Dedifferentiated amniotic fluid mesenchymal stem cell (primary cell): Measurements from ENCODE around the gene RRAS2.
"Not testable (repeated sequence)": the region's sequence is repeated elsewhere in the genome, so short reads cannot be mapped to it uniquely, and the experiment has no call there.

Experiments
- DNase-seq: peaks from one replicate; pipeline ENCODE4 v3.0.0-alpha.2; 2016; ENCODE audit errors: extremely low spot score

The RRAS2 gene

DNA sequence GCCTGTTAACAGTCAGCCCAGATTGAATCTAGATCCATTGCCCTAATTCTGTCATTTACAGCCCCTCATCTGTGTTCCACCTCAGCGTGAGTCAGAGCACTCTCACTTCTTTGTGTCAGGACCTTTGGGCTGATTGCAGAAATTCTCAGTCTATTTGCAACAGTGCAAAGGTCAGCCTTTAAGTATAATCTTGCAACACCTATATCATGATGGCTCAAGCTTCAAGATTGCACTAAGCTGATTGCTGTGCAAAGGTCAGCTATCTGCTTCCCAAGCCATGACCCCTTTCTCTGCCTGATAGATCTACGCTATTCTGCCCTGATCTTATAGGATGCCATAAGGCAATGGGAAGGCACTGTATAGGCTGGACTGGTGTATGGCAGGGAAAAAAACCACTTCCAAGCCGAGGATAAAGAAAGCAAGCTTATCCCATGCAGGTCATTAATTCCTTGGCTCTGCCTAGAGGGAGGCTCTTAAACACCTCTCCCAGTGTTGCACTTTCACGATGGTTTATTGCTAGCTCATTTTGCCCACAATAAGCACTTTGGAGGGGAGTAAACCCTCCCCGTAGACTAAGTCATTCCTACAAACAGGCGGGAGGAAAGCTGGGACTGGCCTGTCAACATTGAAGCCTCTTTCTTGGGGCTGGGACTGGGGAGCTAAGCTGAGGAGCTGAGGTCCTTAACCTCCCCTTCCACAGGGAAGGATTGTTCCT is 100.6 kb downstream of the RRAS2 start:
- no peak for DNase-seq

DNA sequence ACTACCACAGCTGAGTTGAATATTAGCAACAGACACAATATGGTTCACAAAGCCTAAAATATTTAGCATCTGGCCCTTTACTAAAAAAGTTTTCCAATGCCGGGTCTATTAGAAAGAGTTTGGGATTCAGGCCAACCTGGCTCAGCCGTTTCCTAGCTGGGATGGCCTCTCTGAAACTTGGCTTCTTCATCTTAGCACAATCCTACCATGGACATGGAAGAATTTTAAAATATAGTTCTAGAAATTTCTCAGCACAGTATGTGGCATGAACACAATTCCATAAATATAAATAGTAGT is 103.8 kb downstream of the RRAS2 start:
- DNase-seq, result no peak

DNA sequence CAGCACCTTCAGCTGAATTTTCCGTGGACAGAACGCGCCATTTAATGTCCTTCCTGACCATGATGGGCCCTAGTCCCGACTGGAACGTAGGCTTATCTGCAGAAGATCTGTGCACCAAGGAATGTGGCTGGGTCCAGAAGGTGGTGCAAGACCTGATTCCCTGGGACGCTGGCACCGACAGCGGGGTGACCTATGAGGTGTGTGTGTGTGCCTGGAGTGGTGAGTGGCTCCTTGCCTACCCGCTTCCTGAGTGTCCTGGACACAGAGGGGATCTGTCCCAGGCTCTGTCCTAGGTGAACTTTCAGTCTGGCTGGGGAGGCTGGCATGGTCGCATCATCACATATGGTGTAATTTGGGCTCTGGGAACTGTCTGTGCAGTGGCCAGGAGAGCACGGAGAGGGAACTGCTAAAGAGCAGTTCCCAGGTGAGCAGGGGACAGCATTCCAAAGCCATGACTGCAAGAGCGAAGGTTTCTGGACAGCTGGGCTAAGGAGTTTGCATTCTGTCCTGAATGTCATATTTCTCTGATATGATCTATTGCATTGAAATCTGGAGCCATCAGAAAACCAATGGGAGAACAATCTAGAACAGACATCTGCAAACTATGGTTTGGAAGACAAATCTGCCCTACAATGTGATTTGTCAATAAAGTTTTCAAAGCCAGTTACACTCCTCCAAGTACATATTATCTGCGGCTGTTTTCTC is 104.3 kb downstream of the RRAS2 start:
- DNase-seq, result no peak

DNA sequence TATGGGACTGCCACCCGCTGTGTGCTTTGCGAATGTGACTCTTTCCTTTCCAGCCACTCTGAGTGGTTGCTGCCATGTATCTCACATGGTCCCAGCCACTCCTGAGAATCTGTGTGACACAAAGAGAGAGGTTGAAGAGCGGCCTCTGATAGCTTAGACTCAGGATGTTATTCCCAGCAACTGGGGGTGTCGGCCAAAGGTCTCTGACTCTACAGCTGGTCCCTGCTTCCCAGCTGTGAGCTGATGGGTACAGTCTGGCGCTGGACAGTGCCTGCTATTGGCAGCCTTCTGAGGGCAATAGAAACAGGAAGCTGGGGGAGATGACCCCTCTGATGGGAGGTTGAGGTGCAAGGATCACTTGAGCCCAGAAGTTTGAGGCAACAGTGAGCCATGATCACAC is 105.1 kb downstream of the RRAS2 start:
- DNase-seq, result no peak

DNA sequence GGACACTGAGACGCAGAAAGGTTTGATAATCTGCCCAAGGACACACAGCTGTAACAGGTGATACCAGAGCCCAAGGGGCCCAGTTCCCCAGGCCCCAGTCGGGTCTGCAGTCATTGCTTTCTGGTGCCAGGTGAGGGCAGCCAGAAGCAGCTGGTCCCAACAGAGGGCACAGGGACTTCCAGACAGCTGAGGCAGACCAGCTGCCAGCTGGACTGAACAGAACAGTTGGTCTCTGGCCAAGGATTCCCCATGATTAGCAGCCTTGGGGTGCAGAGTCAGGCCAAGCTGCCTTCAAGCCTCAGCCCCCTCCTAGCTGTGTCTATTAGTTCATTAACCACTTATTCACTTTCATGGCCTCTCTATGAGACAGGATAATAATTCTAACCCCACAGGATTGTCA is 105.6 kb downstream of the RRAS2 start:
- no peak for DNase-seq

DNA sequence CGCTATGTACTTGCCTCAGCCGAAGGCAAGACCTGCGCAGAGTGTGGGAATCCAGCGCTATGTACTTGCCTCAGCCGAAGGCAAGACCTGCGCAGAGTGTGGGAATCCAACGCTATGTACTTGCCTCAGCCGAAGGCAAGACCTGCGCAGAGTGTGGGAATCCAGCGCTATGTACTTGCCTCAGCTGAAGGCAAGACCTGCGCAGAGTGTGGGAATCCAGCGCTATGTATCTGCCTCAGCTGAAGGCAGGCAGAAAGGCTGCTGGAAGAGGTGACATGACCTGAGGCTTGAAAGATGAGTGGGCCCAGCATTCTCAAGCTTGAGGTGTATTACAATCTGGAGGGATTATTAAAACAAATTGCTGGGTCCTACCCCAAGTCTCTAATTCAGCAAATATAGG is 106.5 kb downstream of the RRAS2 start:
- not testable (repeated sequence) for DNase-seq

DNA sequence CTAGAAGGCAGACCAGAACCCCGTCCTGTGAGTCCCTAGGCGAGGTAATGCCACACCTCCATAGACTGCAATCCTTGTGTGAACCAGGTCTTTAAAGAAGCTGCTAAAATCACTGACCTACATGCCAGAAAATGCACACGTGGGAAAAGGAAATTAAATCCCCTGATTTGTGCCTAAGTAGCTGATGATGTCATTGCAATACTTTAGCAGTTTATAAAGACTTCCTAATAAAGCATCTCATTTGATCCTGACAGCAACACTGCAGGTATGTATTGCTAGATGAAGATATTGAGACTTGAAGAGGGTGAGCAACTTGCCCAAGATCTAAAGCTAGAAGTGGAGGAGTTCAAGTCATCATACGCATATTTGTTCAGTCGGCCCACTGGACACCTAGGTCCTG is 107.2 kb downstream of the RRAS2 start:
- no peak for DNase-seq

DNA sequence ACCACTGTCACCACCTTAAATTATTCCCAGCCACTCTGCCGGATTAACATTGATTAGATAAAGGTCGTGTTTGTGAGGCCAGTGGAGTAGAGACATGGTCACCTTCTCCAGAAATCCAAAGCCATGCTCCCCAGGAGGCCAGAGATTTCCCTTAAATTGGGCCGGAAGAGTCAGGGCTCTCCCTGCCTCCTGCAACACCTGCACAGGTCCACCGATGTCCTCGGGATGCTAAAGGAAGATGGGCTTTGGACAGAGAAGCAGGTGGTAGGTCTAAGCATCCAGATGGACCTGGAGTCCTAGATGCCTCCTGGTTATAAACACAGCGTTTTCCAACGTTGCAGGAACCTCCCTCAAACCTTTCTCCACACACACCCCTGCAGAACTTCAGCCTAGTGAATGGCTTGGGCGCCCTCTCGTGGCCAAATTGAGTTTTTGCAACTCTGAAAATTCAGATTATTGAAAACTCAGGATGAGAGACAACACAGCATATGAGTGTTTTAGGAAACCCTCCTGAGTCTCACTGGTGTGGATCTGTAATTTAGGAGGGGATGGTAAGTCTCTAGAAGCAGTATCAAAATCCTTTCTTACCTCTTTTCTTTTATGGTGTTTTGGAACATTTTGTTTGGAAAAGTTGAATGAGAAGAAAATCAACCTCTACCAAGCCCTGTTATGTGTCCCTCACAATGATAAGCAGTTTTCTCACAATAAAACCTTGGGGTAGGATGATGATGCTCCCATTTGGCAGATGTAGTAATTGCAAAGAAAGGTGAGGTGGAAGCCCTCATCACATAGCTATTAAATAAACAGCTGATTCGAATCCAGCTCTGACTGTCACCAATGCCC is 109.6 kb downstream of the RRAS2 start:
- DNase-seq, result peak; percentile 56

DNA sequence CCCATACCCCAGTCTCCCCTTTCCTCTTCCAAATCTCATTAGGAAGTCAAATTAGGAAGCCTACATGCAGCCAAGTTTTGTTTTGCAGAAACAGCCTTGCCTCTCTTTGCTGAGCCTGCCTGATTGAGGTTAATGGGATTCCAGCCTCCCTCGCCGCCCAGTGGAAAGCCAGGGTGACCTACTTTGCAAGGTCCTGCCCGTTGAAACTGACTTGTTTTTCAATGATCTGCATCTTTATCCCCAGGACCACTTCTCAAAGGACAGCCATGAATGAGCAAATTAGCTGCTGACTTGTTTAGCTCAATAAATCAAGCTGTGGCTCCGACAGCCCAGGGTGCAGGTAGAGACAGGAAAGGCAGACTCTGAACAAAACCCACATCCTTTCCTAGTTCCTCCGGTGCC is 110.4 kb downstream of the RRAS2 start:
- DNase-seq, result no peak

DNA sequence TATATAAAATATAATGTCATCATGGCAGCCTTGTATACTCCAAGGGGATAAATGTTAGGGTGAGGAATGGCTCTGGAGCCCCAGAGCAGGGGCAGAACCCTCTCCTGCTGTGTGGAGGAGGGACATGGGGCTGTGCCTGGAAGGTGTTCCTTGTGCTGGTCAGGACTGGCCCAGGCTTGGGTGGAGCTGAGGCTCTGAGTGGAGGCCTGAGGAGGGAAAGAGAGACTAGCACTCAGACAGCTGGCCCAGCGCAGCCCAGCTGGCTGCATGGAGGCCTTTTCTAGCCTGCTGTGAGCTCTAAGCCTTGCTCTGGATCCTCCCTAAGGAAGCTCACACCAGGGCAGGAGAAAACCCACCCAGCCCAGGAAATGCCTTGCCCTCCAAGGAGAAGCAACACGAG is 113.5 kb downstream of the RRAS2 start:
- DNase-seq, result no peak

DNA sequence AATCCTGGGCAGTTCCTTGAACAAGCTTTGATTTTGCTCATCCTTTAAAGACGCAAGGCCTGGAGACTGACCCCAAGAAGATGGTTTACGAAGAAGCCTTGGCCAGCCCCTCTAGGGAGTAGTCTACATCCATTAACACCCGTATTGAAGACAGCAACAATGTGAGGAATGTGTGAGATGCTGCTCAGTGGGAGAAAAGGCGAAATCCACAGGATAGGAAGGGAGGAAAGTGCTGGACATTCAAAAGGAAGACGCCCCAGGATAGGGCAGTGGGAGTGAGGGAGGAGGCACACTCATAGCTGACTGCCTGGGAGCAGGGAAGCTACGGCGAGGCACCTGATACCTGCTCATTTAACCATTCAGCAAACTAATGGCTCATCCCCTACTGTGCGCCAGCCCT is 114.1 kb downstream of the RRAS2 start:
- DNase-seq, result no peak

DNA sequence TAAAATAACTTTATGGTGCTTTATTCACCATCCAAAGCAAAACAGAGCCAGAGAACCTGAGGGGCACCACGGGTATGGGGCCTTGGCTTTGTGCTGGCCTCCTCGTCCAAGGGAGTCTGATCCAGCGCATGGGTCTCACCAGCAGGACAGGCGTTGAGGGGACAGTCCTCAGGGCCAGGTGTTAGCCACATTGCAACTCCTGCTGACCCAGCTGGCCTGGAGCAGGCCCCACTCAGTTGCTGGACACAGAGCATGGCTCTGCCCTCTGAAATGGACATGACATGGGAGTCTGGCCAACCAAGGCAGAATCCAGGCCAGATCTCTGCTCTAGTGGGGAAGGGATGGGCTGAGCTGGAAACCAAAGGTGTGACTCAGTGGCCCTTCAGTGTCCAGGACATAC is 116.2 kb downstream of the RRAS2 start:
- no peak for DNase-seq

DNA sequence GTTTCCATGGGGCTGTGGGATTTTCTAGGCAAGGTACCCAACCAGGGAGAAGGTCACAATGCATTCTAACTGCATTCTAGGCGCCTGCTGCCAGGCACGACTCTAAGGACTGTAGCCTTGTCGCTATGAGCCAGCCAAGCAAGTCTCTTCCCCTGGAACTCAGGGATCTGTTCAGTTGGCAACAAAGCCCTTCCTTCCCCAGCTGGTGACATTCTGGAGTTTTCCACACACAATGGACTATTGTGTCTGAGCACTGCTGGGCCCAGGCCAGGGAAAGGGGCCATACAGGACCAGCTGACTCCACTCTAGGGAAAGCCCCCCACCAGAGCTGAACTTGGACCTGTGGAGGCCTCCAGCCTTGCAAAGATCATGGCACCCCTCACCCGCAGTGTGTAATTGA is 116.8 kb downstream of the RRAS2 start:
- no peak for DNase-seq

DNA sequence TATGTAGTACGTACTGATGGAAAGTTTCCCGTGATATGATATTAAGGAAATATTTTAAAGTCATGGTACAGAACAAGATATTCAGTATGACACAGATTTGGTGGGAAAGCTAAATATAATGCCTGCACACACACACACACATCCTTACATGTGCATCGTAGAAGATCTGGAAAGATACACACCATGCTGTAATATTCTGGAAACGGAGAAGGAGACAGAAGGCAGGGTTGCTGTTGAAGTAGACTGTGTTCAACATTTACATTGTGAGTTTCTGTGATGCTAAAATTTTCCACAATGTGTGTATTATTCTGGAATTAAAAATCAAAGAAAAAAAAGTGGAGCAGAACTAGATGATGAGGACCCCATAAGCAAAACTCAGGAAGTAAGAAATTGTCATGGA is 118.0 kb downstream of the RRAS2 start:
- DNase-seq, result no peak

DNA sequence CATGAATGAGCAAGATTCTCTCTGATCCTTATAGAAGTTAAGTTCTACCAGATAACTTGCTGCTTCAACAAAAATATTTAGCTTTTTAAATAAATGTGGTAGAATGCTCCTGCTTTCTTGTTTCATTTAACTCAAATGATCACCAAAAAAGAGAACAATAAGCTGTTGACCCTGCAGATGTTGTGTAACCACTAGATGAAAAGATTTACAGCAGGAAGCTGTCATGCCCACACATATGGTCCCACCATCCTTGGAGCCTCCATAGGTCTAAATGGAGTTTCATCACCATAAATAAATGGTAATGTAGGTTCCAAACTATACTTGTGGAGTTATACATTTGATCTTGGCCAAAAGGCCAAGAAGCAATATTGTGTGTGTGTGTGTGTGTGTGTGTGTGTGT is 118.8 kb downstream of the RRAS2 start:
- DNase-seq, result no peak

DNA sequence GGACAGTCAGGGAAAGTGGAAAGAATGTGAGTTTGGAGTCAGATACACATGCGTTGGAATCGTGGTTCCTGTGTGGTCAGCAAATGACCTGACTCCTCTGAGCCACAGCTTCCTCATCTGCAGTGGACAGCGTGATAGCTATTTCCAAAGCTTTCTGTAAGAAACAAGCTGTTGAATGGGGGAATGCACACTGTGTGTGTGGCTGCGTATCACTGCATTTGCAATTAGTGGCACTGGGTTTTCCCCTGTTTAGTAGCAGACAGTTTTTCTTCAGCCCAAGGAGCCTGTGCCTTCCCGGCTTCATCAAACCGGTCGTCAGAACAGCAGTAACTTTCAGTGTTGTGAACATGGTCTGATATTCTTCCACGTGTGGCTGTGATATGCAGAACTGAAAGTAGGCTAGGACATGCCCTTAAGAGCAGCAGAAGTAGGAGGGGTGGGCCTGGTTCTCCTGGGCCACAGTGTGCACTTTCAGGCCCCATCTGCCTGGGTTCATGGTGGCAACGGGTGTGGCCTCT is 121.5 kb downstream of the RRAS2 start:
- no peak for DNase-seq

DNA sequence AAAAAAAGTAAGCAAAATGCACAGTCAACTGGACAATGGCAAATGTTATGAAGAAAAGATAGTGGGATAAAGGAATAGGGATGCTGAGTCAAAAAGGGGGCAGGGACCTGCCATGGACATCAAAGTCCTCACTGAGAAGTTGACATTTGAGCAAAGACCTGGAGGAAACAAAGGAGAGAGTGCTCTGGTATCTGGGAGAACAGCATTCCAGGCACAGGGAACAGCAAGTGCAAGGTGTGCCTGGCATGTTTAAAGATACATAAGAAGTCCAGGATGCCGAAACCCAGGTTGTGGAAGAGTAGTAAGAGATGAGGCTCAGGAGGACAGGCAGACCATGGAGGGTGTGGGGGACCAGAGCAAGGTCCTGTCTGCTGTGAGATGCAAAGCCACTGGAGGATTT is 123.3 kb downstream of the RRAS2 start:
- no peak for DNase-seq

DNA sequence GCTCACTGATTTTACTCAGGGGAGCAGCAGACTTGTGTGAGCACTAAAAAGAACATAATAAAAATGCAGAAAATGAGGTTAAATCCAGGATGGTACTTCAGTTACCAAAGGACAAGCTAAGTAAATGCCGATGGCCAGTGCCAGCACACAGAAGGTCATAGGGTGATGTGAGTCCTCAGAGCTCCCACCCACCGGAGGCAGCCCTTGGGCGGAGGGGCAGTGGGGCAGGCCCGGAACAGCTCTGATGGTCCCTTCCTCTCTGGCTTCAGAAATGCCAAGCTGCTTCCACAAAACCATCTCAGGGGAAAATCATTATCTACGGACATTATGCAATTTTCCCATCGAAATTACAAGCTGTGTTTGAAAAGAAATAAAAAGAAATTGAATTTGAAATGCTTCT is 124.5 kb downstream of the RRAS2 start:
- no peak for DNase-seq

DNA sequence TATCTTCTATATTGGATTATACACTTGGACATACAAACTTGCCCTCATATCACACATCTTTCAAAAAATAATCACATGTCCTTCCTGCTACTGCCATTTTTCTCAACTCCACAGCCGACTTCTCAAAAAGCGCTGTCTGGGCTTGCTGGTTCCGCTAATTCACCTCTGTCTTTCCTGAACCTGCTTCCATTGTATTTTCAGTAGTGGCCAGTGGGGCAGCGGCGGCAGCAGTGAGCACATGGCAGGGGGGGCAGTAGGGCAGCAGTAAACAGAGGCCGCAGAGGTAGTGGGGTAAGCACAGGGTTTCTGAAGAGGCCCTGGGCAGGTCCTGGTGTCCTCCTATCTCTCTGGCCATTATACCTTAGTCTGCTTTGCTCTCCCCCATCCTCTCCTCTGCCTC is 126.3 kb downstream of the RRAS2 start:
- DNase-seq, result no peak

DNA sequence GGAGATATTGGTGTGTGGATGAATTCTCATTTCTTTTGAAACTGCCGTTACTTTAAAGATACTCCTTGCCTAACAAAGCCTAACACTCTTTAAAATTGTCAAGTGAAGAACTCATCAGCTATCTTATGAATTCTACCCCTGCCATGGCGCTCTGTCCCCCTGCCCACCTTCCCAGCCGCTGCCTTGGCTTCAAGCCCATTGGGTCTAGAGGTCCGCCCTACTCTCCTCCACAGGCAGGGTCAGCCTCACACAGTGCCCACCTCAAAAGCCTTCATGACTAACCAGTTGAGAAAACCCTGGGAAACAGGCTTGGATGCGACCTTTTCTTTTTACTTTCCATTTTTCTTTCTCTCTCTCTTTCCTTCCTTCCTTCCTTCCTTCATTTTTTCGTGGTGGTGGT is 128.6 kb downstream of the RRAS2 start:
- no peak for DNase-seq

DNA sequence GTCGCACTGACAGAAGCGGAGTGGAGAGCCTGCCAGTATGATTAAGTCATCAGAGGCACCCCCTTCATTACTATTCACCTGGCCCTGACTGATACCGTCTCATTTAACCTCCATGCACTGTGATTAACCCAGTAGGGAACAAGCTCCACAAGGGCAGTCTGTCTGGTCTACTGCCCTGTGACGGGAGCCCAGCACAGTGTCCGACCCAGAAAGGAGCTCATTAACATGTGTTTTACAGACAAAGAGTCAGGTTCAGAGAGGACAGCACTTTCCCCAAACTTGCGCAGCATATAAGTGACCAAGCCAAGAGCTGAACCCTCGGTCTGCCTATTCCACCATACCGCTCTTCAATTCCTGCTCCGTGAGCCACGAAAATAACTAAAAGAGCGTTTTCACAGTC is 129.5 kb downstream of the RRAS2 start:
- DNase-seq, result no peak

DNA sequence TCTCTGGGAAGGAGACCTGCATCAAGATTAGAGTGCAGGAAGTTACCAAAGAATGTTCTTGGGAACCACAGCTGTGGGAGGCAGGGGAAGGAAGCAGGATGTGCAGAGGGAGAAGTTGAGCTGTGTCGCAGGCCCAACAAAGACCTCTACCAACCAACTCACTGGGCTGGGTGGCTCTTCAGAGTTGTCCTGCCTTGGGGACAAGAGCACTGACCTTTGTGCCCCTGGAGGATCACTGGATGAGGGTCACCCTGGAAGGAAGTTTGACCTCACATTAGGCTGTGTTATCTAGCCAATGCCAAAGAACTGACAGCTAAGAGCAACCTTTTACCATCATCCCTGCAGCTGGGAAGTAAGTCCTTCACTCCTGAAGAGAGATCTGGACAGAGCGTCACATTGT is 130.6 kb downstream of the RRAS2 start:
- no peak for DNase-seq
